NCI-H82 treated with DMSO at 0.1 percent for 48 hours (cell line): ENCODE measurements around the gene GPR62.

Source experiments
- DNase-seq: peaks from one replicate; lab custom pipeline; 2025; ENCODE audit not compliant: unreplicated experiment; lab: John Stamatoyannopoulos, UW

Gene GPR62

DNA sequence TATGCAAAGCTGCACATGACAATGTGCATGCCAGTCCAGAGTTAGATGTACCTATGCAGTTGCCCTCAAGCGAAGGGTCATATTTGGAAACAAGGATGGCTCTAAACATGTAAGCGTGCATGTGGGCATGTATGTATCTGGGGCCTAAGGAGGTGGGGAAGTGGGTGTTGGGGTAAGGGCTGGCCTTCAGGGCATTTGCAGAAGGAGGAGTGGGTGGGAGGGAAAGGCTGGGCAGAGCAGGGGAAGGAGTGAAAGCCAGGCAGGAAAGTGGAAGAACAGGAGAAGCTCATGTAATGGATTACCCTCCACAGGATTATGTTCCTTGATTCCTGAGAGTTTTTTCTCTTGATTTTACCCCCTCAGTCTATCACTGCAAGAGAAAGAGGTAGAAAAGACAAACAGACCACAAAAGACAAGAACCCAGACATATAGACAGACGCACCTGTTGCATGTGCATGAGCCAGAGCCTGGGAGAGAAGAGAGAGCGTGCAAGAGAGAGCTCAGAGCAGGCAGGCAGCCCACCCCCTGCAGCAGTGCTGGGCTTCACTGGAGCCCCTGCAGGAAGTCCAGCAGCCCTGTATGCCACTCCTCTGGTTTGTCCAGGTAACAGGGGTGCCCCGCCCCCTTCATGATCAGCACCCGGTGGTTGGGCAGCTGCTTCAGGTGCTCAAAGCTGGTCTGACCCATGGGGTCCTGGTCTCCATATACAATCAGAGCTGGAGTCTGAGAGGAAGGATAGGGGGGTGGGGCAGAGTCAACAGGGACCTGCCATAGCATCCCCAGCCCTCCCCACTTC lies 13.9 kb downstream of the GPR62 start:
- DNase-seq, result peak; percentile 38

DNA sequence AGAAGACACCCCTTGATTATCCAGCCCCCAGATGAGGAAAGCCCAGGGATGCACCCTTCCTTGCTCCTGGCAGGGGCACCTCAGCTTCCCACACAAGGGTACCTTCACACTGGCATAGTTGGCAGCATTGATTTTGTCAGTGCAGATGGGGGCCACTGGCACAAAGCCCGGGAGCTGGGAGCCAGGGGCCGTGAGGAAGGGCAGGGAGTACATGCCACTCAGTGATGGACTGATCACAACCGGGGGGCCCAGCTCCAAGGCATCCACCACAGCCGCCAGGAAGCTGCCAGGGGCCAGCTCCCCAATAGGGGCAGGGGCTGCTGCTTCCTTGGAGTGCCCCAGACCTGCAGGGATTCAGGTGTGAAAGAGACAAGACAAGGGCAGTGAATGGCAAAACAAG lies 14.7 kb downstream of the GPR62 start:
- no peak for DNase-seq

DNA sequence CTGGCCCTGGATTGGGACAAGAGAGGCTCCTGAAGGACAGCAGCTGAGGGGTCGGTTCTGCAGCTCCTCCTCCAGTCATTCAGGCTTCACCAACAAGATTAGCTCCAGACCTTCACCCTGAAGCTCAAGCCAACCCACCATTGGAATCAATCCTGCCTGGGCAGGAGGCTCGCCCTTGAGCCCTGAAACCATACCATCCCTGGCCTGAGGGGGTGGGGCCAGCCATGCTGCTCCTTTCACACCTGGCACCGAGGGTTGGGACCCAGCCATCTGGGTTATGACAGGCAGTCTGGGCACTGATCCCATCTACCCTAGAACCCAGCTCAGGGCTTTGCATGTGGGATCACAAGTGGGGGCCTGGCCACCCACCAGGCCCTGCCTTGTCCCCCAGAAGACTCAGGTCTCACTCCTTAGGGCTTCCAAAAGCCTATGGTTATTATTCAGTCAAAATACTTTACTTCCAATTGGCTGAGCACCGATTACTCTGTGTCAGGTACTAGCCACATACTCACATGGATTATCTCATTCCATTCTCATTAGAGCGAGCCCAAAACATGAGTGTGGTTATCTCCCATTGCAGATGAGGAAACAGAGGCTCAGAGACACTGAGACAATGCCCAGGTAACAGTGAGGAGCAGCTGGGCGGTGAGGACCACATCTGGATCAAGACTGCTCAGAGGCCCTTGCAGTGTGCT lies 15.6 kb downstream of the GPR62 start:
- no peak for DNase-seq

DNA sequence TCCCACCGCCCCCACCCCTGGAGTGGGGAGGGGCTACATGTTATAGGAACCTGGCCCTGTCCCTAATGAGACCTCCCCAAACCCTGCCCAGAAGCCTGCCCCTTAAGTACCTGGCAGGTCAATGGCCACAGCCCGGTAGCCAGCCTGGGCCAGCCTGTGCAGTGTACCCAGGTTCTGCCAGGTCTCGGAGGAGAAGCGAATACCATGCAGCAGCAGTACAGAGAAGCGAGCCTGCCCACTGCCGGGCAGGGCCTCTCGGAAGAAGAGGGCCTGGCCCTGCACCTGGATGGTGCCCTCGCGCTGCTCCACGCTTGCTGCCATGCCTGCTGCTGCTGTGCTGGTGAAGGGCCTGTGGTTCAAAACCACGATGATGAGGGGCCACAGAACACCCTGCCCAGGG lies 16.2 kb downstream of the GPR62 start:
- DNase-seq, result no peak

DNA sequence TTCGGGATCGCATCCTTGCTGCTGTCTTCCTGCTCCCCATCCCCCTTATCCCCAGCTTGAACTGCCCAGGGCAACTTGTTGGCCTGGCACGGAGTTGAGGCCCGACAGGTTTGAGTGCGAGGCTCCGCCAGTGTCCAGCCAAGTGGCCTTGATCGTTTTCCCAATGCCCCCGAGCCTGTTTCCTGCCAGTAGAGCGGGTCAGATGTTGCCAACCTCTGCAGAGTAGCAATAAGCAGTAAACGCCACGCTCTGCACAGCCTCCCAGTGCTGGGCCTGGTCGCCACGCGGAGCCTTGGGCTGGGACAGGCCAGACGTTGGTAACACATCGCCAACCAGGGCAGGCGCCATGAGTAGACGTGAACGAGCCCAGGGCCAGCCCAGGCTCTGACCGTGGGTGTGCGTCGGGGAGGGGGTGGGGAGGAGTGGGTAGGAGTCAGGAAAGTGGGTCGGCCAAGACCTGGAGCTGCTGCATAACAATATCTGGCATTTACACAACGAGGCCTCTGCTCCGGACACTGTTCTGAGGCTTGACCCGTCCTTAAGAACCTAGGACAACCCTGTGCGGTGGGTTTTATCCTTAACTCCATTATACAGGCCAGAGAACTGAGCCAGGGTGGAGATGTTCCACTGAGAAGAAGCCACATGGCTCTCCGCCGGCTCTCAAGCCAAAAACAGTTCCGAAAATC lies 19.2 kb downstream of the GPR62 start:
- DNase-seq, result no peak

DNA sequence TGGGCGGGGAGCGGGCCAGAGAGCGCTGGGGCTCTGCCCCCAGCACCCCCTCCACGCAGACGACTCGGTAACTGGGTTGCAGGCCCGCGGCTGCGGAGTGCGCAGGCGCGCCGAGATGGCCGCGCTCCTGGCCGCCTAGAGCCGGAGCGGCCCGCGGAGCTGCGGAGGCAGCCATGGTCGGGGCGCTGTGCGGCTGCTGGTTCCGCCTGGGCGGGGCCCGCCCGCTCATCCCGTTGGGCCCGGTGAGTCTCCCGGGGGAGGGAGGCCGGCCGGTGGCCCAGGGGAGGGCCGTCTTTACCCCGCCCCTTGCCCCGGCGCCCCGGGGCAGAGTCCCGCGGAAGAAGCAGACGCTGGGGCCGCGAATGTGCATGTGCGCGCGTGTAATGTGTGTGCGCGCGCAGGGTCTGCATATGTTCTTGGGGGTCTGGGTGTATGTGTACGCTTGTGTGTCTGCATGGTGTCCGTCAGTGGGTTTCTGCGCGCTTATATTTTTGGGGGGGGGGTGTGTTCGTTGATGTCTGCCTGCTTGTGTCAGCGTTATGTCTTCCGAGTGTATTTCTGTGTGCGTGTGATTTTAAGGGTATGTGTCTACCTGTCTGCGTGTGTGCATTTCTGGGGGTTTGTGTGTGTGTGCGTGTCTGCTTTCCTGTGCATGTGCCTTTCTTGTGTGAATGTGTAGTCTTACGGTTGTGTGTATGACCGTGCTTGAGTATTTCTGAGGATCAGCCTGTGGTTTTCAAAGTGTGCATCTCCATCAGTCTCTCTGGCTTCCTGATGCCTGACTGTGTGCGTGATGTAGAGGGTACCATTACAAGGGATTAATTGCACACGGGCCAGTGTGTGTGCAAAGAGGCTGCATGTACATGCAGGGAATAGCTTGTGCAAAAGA lies 20.0 kb downstream of the GPR62 start, which contains the start of gene ABHD14A:
Gene ABHD14A (plus strand): TSS at position 102 of the 889 bp plus-strand sequence. CDS start 72 bp downstream, at position 174.
- DNase-seq, result no peak

DNA sequence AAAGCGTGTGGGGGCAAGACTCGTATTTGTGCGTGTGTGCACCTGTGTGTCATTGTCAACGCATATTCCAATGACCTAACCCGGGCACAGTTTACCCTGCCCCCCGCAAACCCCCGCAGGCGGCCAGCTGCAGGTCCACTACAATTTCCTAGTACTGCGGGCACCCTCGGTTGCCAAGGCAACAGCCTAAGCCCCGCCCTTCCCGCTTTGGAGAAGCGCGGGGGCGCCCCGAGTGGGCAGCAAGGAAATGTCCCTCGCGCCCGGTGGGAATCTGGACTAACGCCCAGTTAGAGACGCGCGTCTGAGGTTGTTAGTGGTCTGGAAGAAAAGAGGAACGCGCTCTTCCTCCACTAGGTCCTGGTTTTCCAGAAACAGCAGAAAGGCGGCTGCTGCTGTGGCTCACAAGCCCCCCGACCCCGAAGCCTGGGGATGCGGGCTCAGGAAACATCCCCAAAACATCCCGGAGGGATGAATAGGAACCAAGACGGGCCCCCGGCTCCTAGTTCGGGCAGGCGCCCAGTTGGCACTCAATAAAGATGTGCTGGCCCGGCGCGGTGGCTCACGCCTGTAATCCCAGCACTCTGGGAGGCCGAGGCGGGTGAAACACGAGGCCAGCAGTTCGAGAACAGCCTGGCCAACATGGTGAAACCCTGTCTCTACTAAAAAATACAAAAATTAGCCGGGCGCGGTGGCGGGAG lies 20.8 kb downstream of the GPR62 start:
- DNase-seq, result peak; percentile 15

DNA sequence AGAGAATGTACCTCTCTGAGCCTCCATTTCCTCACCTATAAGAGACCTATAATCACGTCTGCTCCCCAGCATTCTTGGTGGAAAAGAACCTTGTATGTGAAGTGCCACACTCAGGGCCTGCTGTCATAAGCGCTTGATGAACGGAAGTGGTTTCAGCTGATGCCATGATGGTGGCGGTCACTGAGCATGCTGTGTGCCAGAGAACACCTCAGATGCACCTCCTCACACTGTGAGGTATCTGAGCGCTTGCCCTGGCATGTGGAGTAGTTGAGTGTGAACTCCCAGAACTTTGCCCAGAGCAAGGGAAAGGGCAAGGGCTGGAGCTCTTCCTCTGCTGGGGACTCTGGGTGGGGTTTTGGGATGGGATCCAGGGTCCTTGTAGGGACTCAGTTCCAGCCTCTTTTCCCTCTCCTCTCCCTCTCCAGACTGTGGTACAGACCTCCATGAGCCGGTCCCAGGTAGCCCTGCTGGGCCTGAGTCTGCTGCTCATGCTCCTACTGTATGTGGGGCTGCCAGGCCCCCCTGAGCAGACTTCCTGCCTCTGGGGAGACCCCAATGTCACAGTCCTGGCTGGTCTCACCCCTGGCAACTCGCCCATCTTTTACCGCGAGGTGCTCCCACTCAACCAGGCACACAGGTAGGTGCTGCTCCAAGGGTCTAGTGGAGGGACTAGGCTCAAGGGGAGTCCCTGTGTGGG lies 22.4 kb downstream of the GPR62 start:
- DNase-seq, result no peak

DNA sequence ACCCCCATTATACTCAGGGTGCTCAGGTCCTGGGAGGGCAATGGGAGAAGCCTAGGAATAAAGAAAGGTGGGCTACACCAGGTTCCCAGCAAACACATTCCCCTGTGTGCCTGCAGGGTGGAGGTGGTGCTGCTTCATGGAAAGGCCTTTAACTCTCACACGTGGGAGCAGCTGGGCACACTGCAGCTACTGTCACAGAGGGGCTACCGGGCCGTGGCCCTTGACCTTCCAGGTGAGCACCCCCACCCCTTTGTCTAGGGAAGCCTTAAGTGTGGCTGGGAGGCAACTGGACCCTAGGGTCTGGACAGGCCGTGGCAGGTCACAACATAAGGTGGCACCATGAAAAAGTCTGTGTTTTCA lies 22.9 kb downstream of the GPR62 start:
- DNase-seq, result no peak

DNA sequence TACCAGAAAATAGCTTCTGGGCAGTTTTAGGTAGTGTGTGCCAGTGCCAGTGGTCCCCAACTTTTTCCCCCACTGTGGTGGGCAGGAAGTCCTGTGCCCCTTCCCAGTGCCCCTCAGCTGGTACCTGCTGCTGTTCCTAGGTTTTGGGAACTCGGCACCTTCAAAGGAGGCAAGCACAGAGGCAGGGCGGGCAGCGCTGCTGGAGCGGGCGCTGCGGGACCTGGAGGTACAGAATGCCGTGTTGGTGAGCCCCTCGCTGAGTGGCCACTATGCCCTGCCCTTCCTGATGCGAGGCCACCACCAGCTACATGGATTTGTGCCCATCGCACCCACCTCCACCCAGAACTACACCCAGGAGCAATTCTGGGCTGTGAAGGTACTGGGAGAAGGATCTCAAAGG lies 25.1 kb downstream of the GPR62 start:
- DNase-seq, result no peak

DNA sequence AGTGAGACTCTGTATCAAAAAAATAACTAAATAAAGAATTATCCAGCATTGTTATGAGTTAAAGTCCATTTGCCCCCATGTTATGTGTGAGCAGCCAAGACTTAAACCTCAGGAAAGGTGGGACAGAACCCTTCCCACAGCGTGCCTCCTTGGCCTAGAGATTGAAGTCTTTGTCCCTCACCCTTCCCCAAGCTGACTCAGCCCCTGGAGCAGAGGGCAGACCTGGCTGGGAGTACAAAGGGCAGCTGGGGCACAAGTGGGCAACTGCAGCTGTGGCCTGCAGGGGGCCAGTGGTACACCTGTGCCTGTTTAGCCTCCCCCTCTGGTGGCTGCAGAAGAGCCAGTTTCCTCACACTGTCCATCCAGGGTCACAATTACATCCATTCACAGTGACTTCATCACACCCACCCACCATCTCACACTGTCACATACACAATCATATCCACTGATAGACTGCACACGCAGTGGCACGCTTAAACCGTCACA lies 27.2 kb downstream of the GPR62 start:
- no peak for DNase-seq

DNA sequence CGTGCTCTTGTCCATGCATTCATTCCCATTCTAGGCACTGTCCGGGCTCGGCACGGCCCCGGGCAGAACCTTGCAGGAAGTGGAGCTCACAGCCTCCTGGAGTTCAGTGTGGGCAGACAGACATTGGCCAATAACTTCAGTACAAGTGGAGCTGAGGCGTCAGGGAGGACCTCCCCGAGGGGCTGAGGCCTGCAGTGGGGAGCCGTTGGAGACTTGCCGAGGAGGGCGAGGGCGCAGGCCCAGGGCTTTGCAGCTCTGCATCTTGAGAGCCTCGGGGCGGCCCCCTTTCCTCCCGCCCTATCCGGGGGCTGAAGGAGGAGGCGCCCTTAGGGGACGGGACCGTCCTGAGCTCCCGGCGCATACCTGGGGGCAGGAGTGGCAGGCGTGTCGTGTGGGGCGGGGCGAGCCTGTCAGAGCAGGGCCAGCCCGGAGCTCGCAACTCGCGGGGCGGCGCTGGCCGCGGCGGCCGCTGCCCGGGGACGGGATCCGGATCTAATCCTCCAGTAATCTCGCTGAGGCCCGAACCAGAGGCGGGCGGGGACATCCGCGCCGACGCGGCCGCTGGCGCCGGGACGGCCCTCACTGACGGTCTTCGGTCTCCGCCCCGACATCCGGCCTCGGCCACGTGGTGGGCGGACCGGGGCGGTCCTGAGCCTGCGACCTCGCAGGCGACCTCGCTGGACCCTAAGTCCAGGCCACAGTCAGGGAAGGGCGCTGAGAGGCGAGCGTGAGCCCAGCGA lies 27.8 kb downstream of the GPR62 start, which contains the start of gene ACY1:
Gene ACY1 (plus strand): TSS at position 698 of the 740 bp plus-strand sequence. CDS start 530 bp downstream, outside the sequence.
- DNase-seq, result peak; percentile 42

DNA sequence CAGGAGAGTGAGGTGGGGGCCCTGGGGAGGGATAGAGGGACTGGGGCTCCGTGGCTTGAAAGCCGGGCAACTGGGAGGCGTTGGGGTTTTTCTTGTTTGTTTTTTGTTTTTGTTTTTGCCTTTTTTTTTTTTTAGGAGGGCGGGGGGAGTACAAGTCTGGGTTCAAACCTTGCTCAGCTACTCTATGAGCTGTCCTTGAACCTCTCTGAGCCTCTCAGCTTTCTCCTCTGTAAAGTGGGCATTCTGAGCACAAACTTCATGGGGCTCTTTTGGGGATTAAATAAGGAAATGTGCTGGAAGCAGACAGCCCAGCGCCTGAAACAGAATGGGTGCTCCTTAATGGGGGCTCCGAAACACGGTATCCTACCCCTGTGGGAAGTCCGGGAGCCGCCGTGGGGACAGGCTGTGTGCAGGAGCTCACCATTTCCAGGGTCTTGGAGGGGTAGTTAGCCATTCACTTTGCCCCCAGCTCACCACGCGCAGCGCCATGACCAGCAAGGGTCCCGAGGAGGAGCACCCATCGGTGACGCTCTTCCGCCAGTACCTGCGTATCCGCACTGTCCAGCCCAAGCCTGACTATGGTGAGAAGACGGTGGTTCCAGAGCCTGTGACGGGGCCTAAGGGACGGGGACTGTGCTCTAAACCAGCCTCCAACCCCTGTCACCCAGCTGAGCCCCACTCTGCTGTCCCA lies 28.5 kb downstream of the GPR62 start:
- no peak for DNase-seq

DNA sequence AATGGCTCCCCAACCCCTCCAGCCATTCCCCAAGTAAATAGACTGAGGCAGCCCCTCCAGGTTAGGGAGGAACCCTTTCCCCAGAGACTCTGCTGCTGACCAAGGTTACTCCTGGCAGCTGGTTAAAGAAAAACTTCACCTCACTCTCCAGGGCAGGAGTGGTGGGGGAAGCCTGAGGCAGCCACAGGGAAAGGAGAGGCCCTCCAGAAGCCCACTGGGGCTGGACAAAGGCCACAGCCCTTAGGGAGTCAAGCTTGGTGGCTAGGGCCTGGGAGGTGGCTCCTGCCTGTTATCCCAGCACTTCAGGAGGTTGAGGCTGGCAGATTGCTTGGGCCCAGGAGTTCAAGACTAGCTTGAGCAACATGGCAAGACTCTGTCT lies 29.1 kb downstream of the GPR62 start:
- DNase-seq, result no peak

DNA sequence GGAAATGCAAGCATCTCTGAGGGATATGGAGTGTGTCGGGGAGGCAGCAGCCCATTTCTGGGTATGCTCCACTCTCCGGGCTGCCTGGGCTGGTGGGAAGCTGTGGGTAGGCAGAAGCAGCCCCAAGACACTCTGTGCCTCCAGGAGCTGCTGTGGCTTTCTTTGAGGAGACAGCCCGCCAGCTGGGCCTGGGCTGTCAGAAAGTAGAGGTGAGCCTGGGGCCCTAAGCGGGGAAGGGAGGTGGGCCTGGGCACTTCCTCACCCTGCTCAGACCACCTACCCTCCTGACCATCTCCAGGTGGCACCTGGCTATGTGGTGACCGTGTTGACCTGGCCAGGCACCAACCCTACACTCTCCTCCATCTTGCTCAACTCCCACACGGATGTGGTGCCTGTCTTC lies 29.9 kb downstream of the GPR62 start:
- no peak for DNase-seq

DNA sequence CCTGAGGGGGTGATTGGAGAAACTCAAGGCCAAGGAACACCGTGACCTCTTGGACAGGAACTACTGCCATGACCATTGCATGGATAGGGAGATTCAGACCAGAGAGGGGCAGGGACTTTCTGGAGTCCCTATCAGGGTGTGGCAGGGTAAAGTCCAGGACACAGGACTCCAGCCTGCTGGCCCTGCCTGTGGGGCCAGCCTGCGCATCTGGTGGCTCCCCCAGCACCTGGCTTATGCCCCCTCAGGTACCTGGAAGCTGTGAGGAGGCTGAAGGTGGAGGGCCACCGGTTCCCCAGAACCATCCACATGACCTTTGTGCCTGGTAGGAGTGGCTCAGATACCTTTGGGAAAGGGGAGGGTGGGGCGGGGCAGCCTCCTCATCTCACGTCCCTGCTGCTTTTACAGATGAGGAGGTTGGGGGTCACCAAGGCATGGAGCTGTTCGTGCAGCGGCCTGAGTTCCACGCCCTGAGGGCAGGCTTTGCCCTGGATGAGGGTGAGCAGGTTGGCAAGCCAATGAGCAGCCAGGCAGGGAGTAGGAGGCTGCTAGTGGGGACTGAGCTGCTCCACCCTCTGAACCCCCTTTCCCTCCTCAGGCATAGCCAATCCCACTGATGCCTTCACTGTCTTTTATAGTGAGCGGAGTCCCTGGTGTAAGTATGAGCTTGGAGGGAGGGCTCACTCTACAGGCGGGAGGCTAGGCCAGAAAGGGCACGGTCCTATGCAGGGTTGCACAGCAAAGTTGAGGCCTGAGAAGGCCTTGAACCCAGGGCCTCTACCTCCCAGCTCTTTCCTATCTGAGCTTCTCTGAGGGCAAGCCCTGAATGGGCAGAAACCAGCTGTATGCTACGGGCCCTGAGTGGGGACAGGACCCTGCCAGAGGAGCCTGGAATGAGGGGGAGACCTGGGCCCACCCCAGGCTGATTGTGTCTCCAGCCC lies 31.1 kb downstream of the GPR62 start:
- DNase-seq, result no peak

DNA sequence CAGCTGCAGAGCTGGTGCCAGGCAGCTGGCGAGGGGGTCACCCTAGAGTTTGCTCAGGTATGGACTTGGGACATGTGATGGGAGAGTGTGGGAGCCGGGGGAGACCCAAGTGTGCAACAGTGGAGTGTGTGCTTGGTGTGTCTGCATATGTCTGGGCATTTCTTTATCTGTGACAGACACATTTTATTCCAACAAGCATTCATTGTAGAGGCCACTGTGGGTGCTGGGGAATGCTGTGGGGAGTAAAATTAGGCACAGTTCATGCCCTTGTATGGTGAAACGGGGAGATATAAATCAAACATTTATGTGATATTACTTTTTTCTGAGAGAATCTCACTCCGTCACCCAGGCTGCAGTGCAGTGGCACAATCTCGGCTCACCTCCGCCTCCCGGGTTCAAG lies 32.4 kb downstream of the GPR62 start:
- DNase-seq, result no peak
